AML-193 (cell line): ENCODE results near the gene SUPT3H.
A peak's percentile ranks its signal among the peaks of the same experiment; 100 is the strongest.
"Not testable (repeated sequence)": the region's sequence is repeated elsewhere in the genome, so short reads cannot be mapped to it uniquely, and the experiment has no call there.

Experiments used
- DNase-seq, 2 experiments: peaks; one replicate each; lab custom pipeline; 2025; lab: John Stamatoyannopoulos, UW

SUPT3H gene

GRCh38 chr6:45062659-45063058, 315.1 kb downstream of the SUPT3H start:
- not testable (repeated sequence) for DNase-seq

DNA sequence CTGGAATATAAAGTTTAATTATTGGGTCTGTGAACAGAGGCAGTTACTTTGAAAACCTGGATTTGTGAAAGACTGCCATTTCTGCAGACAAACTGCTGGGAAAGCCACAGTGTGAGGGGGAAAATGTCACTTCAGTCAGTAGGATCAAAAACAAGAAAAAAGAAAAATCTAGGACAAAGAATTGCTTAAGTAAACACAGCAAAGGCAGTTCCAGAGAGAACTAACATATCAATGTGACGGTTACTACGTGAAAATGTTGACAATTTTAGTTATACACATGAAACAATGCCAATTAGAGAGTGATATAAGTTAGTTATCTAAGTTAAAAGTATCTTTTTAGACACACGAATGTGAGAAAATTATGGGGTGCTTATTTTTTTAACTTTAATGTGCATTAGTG, 320.0 kb downstream of the SUPT3H start:
- DNase-seq, result no peak

DNA sequence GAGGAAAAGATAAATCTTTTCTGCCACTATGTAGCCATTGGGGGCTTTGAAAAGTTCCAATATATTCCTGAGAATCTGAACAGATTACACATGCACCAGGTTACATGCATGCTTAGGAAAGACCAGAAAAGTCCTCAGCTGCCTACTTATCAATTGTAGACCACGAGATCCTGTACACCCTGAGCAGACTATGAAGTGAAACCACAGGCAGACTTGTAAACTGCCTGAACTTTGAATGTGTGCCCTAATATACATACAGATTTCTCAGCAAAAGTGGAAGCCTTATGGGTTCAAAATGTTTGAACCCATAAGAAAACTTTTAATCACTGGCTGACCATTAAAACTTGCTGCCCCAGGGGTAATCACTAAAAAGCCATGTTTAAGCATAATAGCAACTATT, 323.1 kb downstream of the SUPT3H start:
- no peak for DNase-seq

DNA sequence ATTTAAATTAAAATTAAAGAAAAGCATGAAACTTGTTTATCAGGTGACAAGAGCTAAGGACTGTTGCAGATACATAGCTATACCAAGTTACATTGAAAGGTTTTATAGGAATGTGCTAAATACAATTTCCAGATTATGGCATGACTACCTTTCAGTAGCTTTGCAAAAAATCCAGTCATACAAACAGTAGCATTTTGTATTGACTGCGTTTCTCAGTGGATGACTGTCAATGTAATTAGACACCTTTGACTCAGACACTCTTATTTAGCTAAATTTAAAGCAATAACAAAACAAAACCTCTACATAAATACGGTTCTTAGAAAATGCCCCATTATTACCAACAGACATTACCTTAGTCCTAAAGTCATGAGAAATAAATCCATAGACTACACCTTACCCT, 325.4 kb downstream of the SUPT3H start:
- no peak for DNase-seq

DNA sequence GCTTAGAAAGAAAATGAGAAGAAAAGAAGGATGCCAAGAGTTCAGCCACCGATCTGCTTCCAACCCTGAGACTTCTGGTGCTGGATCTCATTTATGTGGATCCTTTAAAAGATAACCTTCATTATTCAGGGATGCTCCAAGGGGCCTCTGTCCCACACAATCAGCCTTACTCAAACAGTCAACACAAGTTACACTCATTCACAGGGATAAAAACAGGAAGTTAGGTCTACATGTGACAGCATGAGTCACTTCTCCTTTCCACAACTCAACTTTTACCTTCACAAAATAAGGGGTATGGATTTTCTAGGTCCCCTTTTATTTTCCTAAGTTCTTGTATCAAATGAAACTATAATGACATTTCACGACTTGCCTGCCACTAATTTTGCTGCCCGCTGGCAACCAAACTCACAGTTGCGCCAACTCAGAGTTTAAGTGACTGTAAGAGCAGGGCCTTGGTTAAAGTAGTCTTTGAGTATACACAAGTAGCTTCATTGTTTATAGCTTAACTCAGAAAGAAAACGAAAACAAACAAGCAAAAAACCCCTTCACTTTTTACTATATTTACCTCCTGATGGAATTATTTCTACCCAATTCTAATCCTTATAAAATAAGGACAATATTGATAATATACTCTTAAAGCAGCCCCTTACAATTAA, 328.4 kb downstream of the SUPT3H start:
- peak; percentile 91 to 92 for DNase-seq

DNA sequence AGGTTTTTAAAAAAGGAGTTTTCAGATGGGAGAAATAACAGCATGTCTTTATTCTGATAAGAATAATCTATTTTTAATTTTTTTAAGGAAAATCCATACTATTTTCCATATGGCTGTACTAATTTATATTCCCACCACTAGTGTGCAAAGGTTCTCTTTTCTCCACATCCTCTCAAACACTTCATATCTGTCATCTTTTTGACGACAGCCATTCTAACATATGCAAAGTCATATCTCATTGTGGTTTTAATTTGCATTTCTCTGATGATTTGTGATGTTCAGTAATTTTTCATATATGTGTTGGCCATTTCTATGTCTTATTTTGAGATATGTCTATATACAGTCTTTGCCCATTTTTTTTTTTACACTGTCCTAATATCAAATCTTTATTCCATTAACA, 330.2 kb downstream of the SUPT3H start:
- DNase-seq, result no peak

GRCh38 chr6:45045253-45045601, 332.5 kb downstream of the SUPT3H start:
- DNase-seq, result no peak

DNA sequence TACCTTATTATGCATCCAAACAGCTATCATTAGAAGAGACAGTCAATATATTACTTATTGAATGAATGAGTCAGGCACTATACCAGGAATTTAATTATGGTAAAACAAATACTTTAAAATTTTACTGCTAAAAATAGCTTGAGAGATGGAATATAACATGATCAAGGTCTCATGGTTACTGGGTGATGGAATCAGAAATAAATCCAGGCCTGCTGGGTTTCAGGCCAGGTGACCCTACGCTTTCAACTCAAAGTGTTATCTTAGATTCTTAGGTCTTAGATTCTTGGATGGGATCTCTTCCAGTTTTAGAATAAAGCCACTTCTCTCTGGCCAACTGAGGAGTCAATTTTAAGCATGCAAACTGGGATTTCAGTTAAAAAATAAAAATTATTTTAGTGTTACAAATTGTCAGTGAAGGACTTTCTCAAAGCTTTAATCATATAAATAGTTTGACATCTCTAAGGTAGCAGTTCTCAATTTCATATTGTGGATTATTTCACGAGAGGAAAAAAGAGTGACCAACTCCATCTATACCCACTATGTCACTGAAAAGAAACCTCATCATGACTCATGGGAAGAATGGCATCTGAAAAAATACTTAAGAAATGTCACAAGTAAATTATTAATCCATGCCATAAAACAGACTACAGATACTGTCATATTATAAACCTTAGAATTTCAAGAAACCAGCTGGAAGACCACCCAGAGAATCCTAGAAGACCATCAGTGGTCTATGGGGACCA, 333.1 kb downstream of the SUPT3H start:
- no peak for DNase-seq

DNA sequence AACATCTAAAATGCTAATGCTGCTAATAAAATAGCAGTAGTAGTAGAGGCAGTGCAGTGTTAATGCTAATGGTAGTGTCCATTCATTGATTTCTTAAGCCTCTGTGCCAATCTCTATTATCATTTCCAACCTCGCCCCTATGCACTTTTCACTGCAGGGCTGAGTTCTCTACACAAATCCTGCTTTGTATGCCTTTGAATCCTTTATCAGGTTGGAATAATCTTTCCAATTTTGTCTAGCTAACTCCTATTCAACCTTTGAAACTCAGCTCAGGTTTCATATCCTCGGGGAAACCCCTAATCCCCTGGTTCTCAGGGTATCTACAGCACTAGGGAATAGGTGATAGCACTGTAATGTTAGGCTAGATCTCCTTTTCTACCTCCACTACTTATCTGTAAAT, 333.6 kb downstream of the SUPT3H start:
- no peak for DNase-seq

GRCh38 chr6:45042673-45043072, 335.1 kb downstream of the SUPT3H start:
- not testable (repeated sequence) for DNase-seq

DNA sequence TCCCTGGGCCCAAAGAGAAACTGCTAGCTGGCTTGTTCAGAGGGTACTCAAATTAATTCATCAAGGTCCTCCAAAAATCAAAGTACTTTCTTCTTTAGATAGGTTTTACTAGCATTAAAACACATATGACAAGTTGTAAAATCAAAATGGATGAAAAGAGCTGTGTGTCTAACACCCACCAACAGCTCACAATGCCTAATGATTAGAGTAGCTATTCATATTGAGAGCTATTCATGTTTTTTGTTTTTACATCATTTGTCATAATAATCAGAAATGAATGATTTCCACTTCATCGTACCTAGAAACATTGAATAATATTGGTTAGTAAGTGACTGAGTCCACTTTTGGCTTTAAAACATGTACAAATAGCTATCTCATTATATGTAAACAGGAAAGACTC, 339.5 kb downstream of the SUPT3H start:
- no peak for DNase-seq

DNA sequence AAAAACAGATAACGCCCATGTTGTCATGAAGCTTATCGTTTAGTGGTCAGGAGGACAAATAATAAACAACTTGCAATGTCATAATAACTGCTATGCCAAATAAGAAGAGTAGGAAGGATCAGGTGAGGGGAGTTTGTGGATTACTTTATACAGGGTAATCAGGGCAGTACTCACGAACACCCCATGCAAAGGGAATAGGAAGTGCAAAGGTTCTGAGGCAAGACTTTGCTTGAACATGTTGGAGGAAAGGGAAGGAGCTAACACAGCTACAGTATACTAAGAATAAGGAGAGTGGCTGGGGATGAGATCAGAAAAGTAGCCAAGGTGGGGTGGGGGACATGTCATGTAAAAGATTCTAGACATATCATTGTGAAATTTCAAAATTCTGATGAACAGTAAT, 341.6 kb downstream of the SUPT3H start:
- no peak for DNase-seq

DNA sequence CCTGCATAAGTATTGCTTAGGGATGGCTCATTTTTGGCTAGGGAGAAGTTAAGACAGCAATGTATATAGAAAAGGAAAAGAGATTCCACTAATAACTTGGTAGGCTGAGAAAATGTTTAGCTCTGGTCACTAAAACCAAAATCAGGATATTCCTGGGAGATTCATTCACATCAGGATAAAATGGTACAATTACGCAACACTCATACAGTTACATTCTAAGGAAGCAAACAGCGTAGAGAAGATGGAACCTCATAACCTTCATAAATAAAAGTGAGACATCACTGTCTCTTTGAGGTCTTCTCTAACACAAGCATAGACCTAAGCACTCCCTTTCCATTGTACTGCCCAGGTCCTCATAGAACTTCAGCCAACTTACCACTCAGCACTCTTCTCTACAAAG, 345.3 kb downstream of the SUPT3H start:
- DNase-seq, result no peak

DNA sequence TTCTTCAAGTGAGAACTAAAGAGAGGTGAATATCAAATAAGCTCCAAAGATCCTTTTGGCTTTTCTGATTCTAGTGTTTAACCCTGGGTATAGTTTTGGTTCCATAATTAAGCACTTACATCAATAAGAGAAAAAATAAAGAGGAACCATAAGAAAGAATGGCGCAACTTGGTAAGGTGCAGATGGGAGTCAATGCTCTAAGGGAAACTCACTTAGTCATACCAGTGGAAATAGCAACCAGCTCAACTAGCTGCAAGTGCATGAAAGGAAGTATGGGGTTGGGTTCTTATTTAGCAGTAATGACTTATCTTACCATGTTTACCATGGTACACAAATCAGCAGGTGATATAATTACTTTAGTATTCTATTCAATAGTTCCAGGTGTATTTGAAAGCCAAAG, 346.1 kb downstream of the SUPT3H start:
- peak; percentile 98 for DNase-seq

- DNase-seq, result peak; percentile 29 to 32
Measured at GRCh38 chr6:45027126-45027525, 350.6 kb downstream of the SUPT3H start.

- DNase-seq, result peak in 1 of 2 experiments; percentile 15
Measured at GRCh38 chr6:45026003-45026516, 351.7 kb downstream of the SUPT3H start.

GRCh38 chr6:45024610-45025009, 353.1 kb downstream of the SUPT3H start:
- DNase-seq, result no peak

DNA sequence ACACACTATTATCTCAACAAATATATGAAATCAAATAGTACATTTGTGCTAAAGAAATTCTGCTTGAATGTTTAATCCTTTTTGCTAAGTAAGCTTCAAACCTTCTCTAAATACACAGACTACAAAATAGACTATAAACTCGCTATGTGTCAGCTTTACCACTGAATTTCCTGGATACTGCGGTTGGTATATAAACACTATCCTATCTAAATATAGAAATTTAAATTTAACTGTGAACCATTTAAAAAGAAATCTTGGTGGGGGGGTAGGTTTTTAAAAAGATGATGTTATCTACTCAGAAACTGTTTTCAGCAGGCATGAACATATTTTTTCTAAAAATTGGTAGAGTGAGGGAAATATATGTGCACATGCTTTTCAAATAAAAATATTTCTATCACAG, 356.1 kb downstream of the SUPT3H start:
- DNase-seq, result no peak

GRCh38 chr6:45012687-45013086, 365.0 kb downstream of the SUPT3H start:
- DNase-seq, result no peak

DNA sequence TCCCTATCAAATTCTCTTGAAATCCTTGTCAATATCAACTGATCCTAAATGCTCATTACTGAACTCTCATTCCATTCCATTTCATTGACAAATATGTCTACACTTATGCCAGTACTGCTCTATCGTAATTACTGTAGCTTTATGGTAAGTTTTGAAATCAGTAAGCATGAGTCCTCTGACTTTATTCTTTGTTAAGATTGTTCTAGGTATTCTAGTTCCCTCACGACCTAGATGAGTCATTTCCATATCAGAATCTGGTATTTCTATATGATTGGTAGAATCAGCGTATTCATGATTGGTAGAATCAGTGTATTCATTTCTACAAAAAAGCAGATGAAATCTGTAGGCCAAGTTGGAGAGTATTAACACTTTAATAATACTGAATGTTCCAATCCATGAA, 368.2 kb downstream of the SUPT3H start:
- no peak for DNase-seq

- no peak for DNase-seq
Measured at GRCh38 chr6:45006893-45007292, 370.8 kb downstream of the SUPT3H start.

- no peak for DNase-seq
Measured at GRCh38 chr6:45003961-45004360, 373.8 kb downstream of the SUPT3H start.

DNA sequence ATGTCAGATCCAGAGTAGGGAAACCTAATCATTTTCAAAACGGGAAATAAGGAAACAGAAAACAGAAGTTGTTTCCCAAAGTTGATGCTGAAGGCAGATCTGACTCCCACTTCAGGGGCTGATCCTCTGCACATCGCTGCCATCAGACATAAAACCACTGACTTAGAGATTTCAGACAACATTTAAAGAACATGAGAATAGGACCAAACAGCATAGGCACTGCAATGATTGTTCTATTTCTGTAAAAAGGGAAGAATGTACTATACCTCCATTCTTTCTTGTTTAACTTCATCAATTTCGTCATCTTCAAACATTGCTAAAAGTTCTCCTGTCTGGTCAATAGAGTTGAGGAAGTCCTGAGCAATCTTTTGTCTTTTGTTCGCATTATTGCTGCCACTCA, 374.3 kb downstream of the SUPT3H start:
- DNase-seq, result peak; percentile 32 to 49
